Measurements from ENCODE around the gene BFAR. TPM values are rescaled to one million over a fixed set of nuclear protein-coding genes. Genes with fewer than 3 reads are reported as not detected.
A peak's percentile ranks its signal among the peaks of the same experiment; 100 is the strongest.

BFAR gene
- total and polyA plus RNA-seq, 10 of the 15 experiments (the other 5 are each of a cell fraction or from before 2014, with no cell fraction given): 34.6 to 62.0 (median 43.4) TPM

GRCh38 chr16:14608111-14608566 is 24.6 kb upstream of the BFAR start (continued):
- TF ChIP-seq KLF5 (IDR thresholded peaks at IDR 0.05; ENCODE audit: partially characterized antibody) (no peak), GATAD2B (conservative IDR thresholded peaks at IDR 0.05; ENCODE audit: low read depth) (no peak), ZNF207 (IDR thresholded peaks at IDR 0.05; ENCODE audit: borderline replicate concordance) (no peak), E2F8 (IDR thresholded peaks at IDR 0.05; ENCODE audit: low read depth, partially characterized antibody) (no peak), WRNIP1 (IDR thresholded peaks at IDR 0.05; ENCODE audit: borderline replicate concordance, low read depth, low read length) (no peak), ESRRA (IDR thresholded peaks at IDR 0.05; ENCODE audit: low read length) (no peak), BMI1 (IDR thresholded peaks at IDR 0.05; ENCODE audit: borderline replicate concordance) (no peak), NR2F1 (conservative IDR thresholded peaks at IDR 0.05) (no peak), POLR2A (IDR thresholded peaks at IDR 0.05; ENCODE audit: low read depth, low read length) (no peak), NBN (IDR thresholded peaks at IDR 0.05) (no peak), SUZ12 (IDR thresholded peaks at IDR 0.05; ENCODE audit: unreplicated experiment) (no peak), ETV6 (conservative IDR thresholded peaks at IDR 0.05 in 1 of 2, IDR thresholded peaks at IDR 0.05 in 1 of 2; ENCODE audit: borderline replicate concordance in 1 of 2, low read depth in 1 of 2) (no peak), ATF2 (IDR thresholded peaks at IDR 0.05; ENCODE audit: low read length) (peak; percentile 57), IKZF2 (IDR thresholded peaks at IDR 0.05) (0 out of 4 replicates have a peak, but pooled peaks of 1 of the 2 experiments have one; percentile 23), RB1 (IDR thresholded peaks at IDR 0.05; ENCODE audit: borderline replicate concordance) (no peak), RAD21 (IDR thresholded peaks at IDR 0.05; ENCODE audit: insufficient read depth, low read depth, low read length) (no peak), STAT3 (IDR thresholded peaks at IDR 0.05; ENCODE audit: low read depth, low read length) (no peak), SMAD1 (IDR thresholded peaks at IDR 0.05; ENCODE audit: low read depth, partially characterized antibody) (no peak), NFYB (IDR thresholded peaks at IDR 0.05; ENCODE audit: insufficient read depth, low read depth, low read length) (no peak), RUNX3 (IDR thresholded peaks at IDR 0.05; ENCODE audit: low read length) (peak; percentile 93), CREB1 (IDR thresholded peaks at IDR 0.05; ENCODE audit: low read depth) (no peak), RELA (IDR thresholded peaks at IDR 0.05; ENCODE audit: borderline replicate concordance, partially characterized antibody) (no peak), CREM (IDR thresholded peaks at IDR 0.05; ENCODE audit: low read depth) (peak; percentile 37; the same call in 1 of the 2 replicates), CEBPZ (IDR thresholded peaks at IDR 0.05; ENCODE audit: low read depth, low read length) (no peak), ZNF217 (IDR thresholded peaks at IDR 0.05) (0 out of 2 replicates have a peak, but pooled peaks have one; percentile 28), MEF2B (IDR thresholded peaks at IDR 0.05; ENCODE audit: partially characterized antibody, poor library complexity, severe bottlenecking) (peak; percentile 63)

Data from GM12878 (cell line).